ENCODE data around the gene IGSF9B.
A peak's percentile ranks its signal among the peaks of the same experiment; 100 is the strongest.
"Not testable (repeated sequence)": the region's sequence is repeated elsewhere in the genome, so short reads cannot be mapped to it uniquely, and the experiment has no call there.

IGSF9B gene, protein sequence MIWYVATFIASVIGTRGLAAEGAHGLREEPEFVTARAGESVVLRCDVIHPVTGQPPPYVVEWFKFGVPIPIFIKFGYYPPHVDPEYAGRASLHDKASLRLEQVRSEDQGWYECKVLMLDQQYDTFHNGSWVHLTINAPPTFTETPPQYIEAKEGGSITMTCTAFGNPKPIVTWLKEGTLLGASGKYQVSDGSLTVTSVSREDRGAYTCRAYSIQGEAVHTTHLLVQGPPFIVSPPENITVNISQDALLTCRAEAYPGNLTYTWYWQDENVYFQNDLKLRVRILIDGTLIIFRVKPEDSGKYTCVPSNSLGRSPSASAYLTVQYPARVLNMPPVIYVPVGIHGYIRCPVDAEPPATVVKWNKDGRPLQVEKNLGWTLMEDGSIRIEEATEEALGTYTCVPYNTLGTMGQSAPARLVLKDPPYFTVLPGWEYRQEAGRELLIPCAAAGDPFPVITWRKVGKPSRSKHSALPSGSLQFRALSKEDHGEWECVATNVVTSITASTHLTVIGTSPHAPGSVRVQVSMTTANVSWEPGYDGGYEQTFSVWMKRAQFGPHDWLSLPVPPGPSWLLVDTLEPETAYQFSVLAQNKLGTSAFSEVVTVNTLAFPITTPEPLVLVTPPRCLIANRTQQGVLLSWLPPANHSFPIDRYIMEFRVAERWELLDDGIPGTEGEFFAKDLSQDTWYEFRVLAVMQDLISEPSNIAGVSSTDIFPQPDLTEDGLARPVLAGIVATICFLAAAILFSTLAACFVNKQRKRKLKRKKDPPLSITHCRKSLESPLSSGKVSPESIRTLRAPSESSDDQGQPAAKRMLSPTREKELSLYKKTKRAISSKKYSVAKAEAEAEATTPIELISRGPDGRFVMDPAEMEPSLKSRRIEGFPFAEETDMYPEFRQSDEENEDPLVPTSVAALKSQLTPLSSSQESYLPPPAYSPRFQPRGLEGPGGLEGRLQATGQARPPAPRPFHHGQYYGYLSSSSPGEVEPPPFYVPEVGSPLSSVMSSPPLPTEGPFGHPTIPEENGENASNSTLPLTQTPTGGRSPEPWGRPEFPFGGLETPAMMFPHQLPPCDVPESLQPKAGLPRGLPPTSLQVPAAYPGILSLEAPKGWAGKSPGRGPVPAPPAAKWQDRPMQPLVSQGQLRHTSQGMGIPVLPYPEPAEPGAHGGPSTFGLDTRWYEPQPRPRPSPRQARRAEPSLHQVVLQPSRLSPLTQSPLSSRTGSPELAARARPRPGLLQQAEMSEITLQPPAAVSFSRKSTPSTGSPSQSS (N-terminal part only)

DNA sequence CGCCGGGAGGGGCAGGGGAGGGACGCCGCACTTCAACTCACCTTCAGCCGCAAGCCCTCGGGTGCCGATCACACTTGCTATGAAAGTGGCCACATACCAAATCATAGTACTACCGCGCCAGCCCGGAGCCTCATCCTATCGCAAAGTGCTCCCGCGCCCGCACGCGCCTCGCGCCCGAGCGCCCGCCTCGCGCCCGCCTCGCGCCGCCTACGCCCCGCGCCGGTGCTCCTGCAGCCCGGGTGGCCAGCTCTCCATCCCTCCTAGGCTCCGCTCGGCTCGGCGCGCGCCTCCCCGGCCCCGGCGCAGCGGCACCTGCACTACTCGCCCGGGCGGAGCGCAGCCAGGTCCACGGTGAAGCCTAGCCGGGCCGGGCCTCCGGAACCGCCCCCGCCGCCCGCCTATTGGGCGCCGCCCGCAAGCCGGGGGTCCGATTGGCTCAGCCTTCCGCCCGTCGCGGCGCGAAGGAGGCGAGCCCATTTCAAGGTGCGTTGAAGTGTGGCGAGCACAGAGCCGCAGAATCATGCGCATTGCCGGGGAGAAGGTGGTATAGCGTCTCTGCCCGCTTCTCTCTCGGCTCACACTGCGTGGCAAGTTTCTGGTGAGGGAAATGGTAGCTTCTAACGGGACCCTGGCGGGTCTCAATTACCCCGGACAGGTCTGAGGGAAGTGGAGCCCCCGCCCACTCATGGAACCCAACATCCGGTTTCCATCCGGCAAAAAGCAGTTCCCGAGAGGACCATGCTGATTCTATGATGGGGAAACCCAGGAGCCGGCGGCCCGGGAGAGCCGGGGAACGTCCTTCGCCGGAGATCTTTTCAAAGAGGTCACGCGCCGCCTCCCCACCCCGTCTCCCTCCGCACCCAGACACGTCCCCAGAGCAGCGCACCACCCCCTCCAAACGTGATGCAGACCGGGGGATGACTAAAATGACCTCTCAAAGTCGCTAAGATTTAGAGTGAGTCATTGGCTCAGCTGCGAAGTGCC, at the start of gene IGSF9B:
Gene IGSF9B (minus strand): TSS at position 319 of the 984 bp plus-strand sequence. CDS start 214 bp downstream, at position 105.
- Histone ChIP-seq H3K27me3 (replicated peaks; ENCODE audit: control insufficient read depth, insufficient read depth, low read length) (peaks cover 10% of the 10 kb centered on the region), H3K4me3 (replicated peaks; ENCODE audit: low read depth, low read length) (peak within 1 kb of the TSS; percentile 68), H3K36me3 (ENCODE audit: control insufficient read depth, insufficient read depth, low read length) (no peaks in the 10 kb centered on the region)
- peak; percentile 90 for DNase-seq (ENCODE audit: extremely low read depth, insufficient read length)
- TF ChIP-seq, protein P1, sequence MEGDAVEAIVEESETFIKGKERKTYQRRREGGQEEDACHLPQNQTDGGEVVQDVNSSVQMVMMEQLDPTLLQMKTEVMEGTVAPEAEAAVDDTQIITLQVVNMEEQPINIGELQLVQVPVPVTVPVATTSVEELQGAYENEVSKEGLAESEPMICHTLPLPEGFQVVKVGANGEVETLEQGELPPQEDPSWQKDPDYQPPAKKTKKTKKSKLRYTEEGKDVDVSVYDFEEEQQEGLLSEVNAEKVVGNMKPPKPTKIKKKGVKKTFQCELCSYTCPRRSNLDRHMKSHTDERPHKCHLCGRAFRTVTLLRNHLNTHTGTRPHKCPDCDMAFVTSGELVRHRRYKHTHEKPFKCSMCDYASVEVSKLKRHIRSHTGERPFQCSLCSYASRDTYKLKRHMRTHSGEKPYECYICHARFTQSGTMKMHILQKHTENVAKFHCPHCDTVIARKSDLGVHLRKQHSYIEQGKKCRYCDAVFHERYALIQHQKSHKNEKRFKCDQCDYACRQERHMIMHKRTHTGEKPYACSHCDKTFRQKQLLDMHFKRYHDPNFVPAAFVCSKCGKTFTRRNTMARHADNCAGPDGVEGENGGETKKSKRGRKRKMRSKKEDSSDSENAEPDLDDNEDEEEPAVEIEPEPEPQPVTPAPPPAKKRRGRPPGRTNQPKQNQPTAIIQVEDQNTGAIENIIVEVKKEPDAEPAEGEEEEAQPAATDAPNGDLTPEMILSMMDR (IDR thresholded peaks at IDR 0.05; ENCODE audit: insufficient read depth, low read length, poor library complexity, severe bottlenecking), result no peak

DNA sequence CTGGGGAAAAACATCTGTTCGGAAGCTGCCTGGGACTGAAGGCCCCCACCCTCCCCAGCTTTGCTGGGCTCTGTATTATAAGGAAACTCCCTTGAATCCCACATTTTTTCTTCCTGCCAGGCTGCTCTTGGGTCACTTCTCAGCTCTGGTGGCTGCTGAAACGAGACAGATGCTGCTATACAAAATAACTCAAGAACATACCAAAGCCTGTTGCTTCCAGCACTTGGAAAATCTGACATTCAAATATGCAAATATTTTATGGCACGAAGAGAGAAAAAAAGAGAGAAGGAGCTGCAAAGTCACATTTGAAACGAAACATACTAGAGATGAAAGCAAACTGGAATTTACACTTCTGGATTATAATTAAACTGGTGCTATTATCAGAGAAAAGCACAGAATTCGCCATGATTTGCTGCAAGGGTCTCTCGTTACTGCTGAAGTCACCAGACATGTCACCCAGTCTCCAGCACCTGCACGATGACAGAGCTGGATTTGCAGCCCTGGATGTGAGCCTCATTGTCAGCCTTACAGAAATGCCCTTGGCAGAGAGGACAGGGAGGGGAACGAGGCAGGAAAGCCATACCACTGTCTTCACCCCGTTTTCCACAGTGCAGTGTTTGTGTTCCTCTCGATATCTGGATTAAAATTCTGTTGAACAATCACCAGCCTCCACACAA, 47.9 kb upstream of the IGSF9B start:
- no peak for DNase-seq (ENCODE audit: extremely low read depth, insufficient read length)

DNA sequence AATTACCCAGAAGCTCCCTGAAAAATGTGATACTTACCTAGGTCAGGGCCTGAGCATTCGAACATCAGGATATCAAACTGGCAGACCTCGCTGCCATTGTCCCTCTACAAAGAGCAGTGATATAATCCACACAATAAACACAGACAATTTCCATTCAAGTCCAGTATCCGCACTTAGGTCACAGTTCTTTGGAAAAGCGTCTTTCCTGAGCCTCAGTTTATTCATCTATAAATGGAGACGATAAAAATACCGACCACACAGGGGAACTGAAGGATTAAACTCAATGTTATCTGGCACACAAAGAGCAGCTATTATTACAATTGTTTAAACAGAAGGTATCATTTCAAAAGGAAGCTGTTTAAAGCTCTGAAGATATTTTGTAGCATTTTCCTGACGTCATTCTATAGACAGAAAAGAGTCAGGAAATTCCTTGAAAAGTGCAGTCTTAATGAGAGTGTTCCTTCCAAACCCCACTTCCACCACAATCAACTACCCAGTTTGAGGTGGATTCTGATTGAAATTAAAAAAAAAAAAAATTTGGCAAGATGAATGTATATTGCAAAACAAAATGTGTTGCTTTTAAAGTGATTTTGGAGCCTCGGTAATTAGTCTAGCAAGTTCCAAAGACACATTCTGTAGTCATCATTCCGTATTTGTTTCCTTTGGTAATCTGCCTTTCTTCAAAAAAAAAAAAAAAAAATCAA, 47.2 kb upstream of the IGSF9B start:
- H3K27me3 ChIP-seq (replicated peaks; ENCODE audit: control insufficient read depth, insufficient read depth, low read length), result peaks cover 1% of the 10 kb centered on the region
- TF ChIP-seq, protein P1 (IDR thresholded peaks at IDR 0.05; ENCODE audit: insufficient read depth, low read length, poor library complexity, severe bottlenecking), result no peak

More for the DNA sequence above, 47.9 kb upstream of the IGSF9B start:
- no peaks in the 10 kb centered on the region for H3K36me3 ChIP-seq (ENCODE audit: control insufficient read depth, insufficient read depth, low read length)
- no peak overlapping the region for H3K4me3 ChIP-seq (replicated peaks; ENCODE audit: low read depth, low read length)
- peaks cover 1% of the 10 kb centered on the region for H3K27me3 ChIP-seq (replicated peaks; ENCODE audit: control insufficient read depth, insufficient read depth, low read length)
- TF ChIP-seq, protein P1 (IDR thresholded peaks at IDR 0.05; ENCODE audit: insufficient read depth, low read length, poor library complexity, severe bottlenecking), result no peak

DNA sequence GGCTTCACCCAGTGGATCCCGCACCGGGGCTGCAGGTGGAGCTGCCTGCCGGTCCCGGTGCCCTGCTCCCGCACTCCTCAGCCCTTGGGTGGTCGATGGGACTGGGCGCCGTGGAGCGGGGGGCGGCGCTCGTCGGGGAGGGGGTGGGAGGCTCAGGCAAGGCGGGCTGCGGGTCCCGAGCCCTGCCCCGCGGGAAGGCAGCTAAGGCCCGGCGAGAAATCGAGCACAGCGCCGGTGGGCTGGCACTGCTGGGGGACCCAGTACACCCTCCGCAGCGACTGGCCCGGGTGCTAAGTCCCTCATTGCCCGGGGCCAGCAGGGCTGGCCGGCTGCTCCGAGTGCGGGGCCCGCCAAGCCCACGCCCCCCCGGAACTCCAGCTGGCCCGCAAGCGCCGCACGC, 46.1 kb upstream of the IGSF9B start:
- H3K36me3 ChIP-seq (ENCODE audit: control insufficient read depth, insufficient read depth, low read length); H3K27me3 ChIP-seq (replicated peaks; ENCODE audit: control insufficient read depth, insufficient read depth, low read length); H3K4me3 ChIP-seq (replicated peaks; ENCODE audit: low read depth, low read length); DNase-seq (ENCODE audit: extremely low read depth, insufficient read length): not testable (repeated sequence)

More for the DNA sequence above, 47.2 kb upstream of the IGSF9B start:
- no peak overlapping the region for H3K4me3 ChIP-seq (replicated peaks; ENCODE audit: low read depth, low read length)
- H3K36me3 ChIP-seq (ENCODE audit: control insufficient read depth, insufficient read depth, low read length), result no peaks in the 10 kb centered on the region
- no peak for DNase-seq (ENCODE audit: extremely low read depth, insufficient read length)

DNA sequence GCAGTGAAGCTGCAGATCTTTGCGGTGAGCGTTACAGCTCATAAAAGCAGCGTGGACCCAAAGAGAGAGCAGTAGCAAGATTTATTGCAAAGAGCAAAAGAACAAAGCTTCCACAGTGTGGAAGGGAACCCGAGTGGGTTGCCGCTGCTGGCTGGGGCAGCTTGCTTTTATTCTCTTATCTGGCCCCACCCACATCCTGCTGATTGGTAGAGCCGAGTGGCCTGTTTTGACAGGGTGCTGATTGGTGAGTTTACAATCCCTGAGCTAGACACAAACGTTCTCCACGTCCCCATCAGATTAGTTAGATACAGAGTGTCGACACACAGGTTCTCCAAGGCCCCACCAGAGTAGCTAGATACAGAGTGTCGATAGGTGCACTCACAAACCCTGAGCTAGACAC, 45.6 kb upstream of the IGSF9B start:
- H3K36me3 ChIP-seq (ENCODE audit: control insufficient read depth, insufficient read depth, low read length); H3K27me3 ChIP-seq (replicated peaks; ENCODE audit: control insufficient read depth, insufficient read depth, low read length); H3K4me3 ChIP-seq (replicated peaks; ENCODE audit: low read depth, low read length); DNase-seq (ENCODE audit: extremely low read depth, insufficient read length): not testable (repeated sequence)
